B cell (primary cell): ENCODE measurements around the gene SHC3. TPM values are rescaled to one million over a fixed set of nuclear protein-coding genes. Genes with fewer than 3 reads are reported as not detected.

ENCODE experiments used
- ATAC-seq: fragments of 200-7000 bp; cut with Tn5 transposase; one replicate; pipeline ENCODE4 v1.10.0; 2021; ENCODE audit warnings: low read depth, mild to moderate bottlenecking, moderate number of reproducible peaks, moderate library complexity
- CTCF ChIA-PET: fragments of 350-600 bp; sonication (Branson Sonifier 250); formaldehyde crosslinking; loops from one replicate; lab custom pipeline; 2021; ENCODE audit warnings: antibody characterized with exemption, inconsistent platforms; lab: Charles Lee
- POLR2A ChIA-PET: fragments of 350-600 bp; sonication (Branson Sonifier 250); formaldehyde crosslinking; loops from one replicate; lab custom pipeline; 2021; ENCODE audit warnings: antibody characterized with exemption; lab: Charles Lee
- DNase-seq: peaks from one replicate; pipeline ENCODE4 v3.0.0; 2013
- H2AFZ ChIP-seq: 2 replicates; pipeline ENCODE4 v1.6.1; 2012; ENCODE audit warnings: mild to moderate bottlenecking, low read depth, low read length; ENCODE audit not compliant: insufficient read depth, poor library complexity, severe bottlenecking
- H3K27ac ChIP-seq, 2 donors: 1 replicate in 1 of 2; 2 replicates in 1 of 2; pipeline ENCODE4 v1.5.1; 2012 to 2013; ENCODE audit warnings: low read length in 2 of 2, mild to moderate bottlenecking in 2 of 2, moderate library complexity in 1 of 2
- H3K27me3 ChIP-seq, 4 experiments: fragments of 200-600 bp in 1 of 4; sonication (generic) in 1 of 4; replicated peaks in 1 of 4; 1 replicate in 2 of 4; 2 replicates in 2 of 4; pipeline versions ENCODE4 v1.6.1 to v1.7.0; 2013 to 2016; ENCODE audit warnings: low read length in 3 of 4, mild to moderate bottlenecking in 2 of 4, mixed read lengths in 1 of 4, moderate library complexity in 1 of 4; ENCODE audit not compliant: insufficient read depth in 4 of 4, control insufficient read depth in 3 of 4; ENCODE audit errors: control extremely low read depth in 1 of 4
- H3K36me3 ChIP-seq, 2 experiments: replicated peaks in 1 of 2; 1 replicate in 1 of 2; 2 replicates in 1 of 2; pipeline versions ENCODE4 v1.6.1 to v1.7.1; 2013; ENCODE audit warnings: low read length in 1 of 2; ENCODE audit not compliant: insufficient read depth in 2 of 2, control insufficient read depth in 1 of 2; ENCODE audit errors: control extremely low read depth in 1 of 2, extremely low read depth in 1 of 2
- H3K4me1 ChIP-seq, 2 donors: fragments of 200-600 bp in 1 of 2; sonication (generic) in 1 of 2; 1 replicate in 1 of 2; 2 replicates in 1 of 2; pipeline versions ENCODE4 v1.5.1 to v1.6.1; 2013 to 2017; ENCODE audit warnings: low read length in 2 of 2; ENCODE audit not compliant: control insufficient read depth in 2 of 2, insufficient read depth in 2 of 2
- H3K4me2 ChIP-seq: replicated peaks from 2 replicates; pipeline ENCODE3; 2012; ENCODE audit warnings: mild to moderate bottlenecking, low read depth, low read length; ENCODE audit not compliant: poor library complexity, severe bottlenecking
- H3K4me3 ChIP-seq, 5 experiments: fragments of 200-600 bp in 1 of 5; sonication (generic) in 1 of 5; 1 replicate in 3 of 5; 2 replicates in 2 of 5; pipeline versions ENCODE4 v1.5.1 to v1.7.0; 2011 to 2016; ENCODE audit warnings: low read length in 4 of 5, mild to moderate bottlenecking in 4 of 5, low read depth in 2 of 5, control low read depth in 1 of 5, moderate library complexity in 1 of 5; ENCODE audit not compliant: insufficient read depth in 1 of 5; ENCODE audit errors: control extremely low read depth in 1 of 5, extremely low read depth in 1 of 5
- H3K79me2 ChIP-seq: fragments of 200-600 bp; sonication (generic); one replicate; pipeline ENCODE4 v1.6.0; 2016; ENCODE audit warnings: low read length; ENCODE audit not compliant: control insufficient read depth, insufficient read depth
- H3K9ac ChIP-seq: fragments of 200-600 bp; sonication (generic); 2 replicates; pipeline ENCODE4 v1.6.1; 2017; ENCODE audit warnings: mild to moderate bottlenecking, low read length, moderate library complexity
- H3K9me3 ChIP-seq, 3 donors: one replicate each; pipeline versions ENCODE4 v1.6.1 to v1.7.1; 2013; ENCODE audit warnings: low read length in 2 of 3; ENCODE audit not compliant: control insufficient read depth in 2 of 3, insufficient read depth in 1 of 3; ENCODE audit errors: control extremely low read depth in 1 of 3
- H4K20me1 ChIP-seq: 2 replicates; pipeline ENCODE4 v1.6.0; 2012; ENCODE audit warnings: mild to moderate bottlenecking, low read length; ENCODE audit not compliant: insufficient read depth, control insufficient read depth, poor library complexity, severe bottlenecking
- H3K27ac Mint-ChIP-seq: one replicate; pipeline ENCODE4 v1.8.0; 2021; ENCODE audit warnings: mixed read lengths
- H3K27me3 Mint-ChIP-seq: one replicate; pipeline ENCODE4 v1.8.0; 2021; ENCODE audit warnings: mixed read lengths
- H3K4me1 Mint-ChIP-seq: one replicate; pipeline ENCODE4 v1.8.0; 2021; ENCODE audit warnings: mixed read lengths
- H3K4me3 Mint-ChIP-seq: one replicate; pipeline ENCODE4 v1.8.0; 2021; ENCODE audit warnings: mixed read lengths
- H3K9me3 Mint-ChIP-seq: one replicate; pipeline ENCODE4 v1.8.0; 2022; ENCODE audit warnings: mixed read lengths; ENCODE audit not compliant: insufficient read depth
- EZH2 ChIP-seq: IDR thresholded peaks from 2 replicates; pipeline ENCODE4 v1.6.1; 2012; ENCODE audit warnings: borderline replicate concordance, low read depth, mild to moderate bottlenecking, moderate library complexity, low read length; ENCODE audit not compliant: insufficient read depth, poor library complexity, severe bottlenecking
- WGBS: methylation state at CpG from one replicate; pipeline ENCODE4 v1.1.5; 2013; ENCODE audit warnings: missing lambda C conversion rate; ENCODE audit not compliant: insufficient coverage; 5-methylcytosine and 5-hydroxymethylcytosine counted together
- intact Hi-C: fragments of 100-400 bp; cut with micrococcal nuclease; formaldehyde crosslinking; loops from one replicate; pipeline ENCODE4 v1.10.0; 2022
- polyA plus RNA-seq: library from polyadenylated mRNA; depleted of rRNA; stranded (reverse); fragments of >200 nt; gene quantifications from 2 replicates; pipeline ENCODE4 v1.2.3, GENCODE V29; 2012
- total RNA-seq, 2 donors: library from RNA; stranded (reverse); fragments of 120-200 nt in 1 of 2; gene quantifications; 1 replicate in 1 of 2; 2 replicates in 1 of 2; pipeline versions ENCODE4 v1.2.3 to v1.2.4, GENCODE V29; 2013 to 2022
- TF ChIP-seq, protein P1 (sequence below): fragments of 200-600 bp; IDR thresholded peaks from one replicate; pipeline ENCODE4 v1.8.0; 2022; ENCODE audit warnings: antibody characterized with exemption, mild to moderate bottlenecking

SHC3 gene
- total and polyA plus RNA-seq, 2 donors (not counting 1 experiment from before 2014, with no cell fraction given): 0.03 TPM; not detected in 1

DNA sequence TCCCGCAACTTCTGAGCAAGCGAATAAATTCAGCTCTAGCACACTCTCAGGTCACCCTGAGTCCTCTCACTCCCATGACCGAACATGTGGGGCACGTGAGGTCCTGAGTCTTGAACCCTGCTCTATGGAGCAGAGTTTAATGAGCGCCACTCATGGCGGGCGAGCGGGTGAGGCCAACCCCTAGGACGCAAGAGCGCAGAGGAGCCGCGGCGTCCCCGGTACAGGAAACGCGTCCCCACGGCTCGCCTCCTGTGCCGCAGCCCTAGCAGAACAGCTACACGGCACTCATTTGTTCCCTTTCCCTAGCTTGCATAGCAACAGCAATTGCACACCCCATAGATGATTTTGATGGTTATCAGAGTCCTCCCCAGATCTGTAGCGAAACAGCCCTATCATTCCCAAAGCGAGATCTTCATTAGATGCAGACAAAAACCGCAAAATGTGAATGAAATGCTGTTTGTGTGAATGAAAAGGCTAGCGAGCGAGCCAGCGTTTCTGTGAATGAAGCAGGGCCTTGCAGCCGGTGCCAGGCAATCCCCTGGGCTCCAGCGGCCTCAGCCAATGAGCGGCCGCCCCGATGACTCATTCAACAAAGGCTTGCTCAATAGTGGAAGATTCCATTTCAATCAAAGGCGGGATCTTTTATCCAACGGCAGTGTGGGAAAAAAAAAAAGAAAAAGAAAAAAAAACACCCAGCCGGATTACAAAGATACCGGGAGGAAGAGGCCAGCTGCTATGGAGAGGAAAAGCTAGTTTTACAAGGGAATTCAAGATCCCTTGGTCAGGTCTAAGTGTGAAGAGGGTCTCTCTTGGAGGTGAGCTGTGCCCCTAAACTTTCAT, 1.5 kb upstream of the SHC3 start:
- no peaks in the 10 kb centered on the region for H3K9me3 ChIP-seq
- no peak for TF ChIP-seq EZH2
- TF ChIP-seq, protein P1, sequence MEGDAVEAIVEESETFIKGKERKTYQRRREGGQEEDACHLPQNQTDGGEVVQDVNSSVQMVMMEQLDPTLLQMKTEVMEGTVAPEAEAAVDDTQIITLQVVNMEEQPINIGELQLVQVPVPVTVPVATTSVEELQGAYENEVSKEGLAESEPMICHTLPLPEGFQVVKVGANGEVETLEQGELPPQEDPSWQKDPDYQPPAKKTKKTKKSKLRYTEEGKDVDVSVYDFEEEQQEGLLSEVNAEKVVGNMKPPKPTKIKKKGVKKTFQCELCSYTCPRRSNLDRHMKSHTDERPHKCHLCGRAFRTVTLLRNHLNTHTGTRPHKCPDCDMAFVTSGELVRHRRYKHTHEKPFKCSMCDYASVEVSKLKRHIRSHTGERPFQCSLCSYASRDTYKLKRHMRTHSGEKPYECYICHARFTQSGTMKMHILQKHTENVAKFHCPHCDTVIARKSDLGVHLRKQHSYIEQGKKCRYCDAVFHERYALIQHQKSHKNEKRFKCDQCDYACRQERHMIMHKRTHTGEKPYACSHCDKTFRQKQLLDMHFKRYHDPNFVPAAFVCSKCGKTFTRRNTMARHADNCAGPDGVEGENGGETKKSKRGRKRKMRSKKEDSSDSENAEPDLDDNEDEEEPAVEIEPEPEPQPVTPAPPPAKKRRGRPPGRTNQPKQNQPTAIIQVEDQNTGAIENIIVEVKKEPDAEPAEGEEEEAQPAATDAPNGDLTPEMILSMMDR: no peak
- no peak overlapping the region for H3K27ac ChIP-seq
- H3K9me3 Mint-ChIP-seq: no peaks in the 10 kb centered on the region
- peaks cover 0 to 55% (median 33%) of the 10 kb centered on the region in 4 experiments for H3K27me3 ChIP-seq
- ChIA-PET POLR2A (no interaction called here), CTCF (no interaction called here)
- H3K4me1 ChIP-seq: peaks cover 21 to 27% of the 10 kb centered on the region in 2 donors
- ATAC-seq (peak; percentile 41), DNase-seq (peak; percentile 34)
- H3K4me1 Mint-ChIP-seq: peaks cover 11% of the 10 kb centered on the region
- WGBS: 3% methylated on average over 31 of the region's 35 CpGs
- peak overlapping the region in 3 of 5 experiments; percentile 5 to 28 (median 15) for H3K4me3 ChIP-seq
- intact Hi-C loops: no loop called here
- H2AFZ ChIP-seq: peak overlapping the region; percentile 49
- H3K4me3 Mint-ChIP-seq: peak overlapping the region; percentile 55
- H3K36me3 ChIP-seq: no peaks in the 10 kb centered on the region
- H3K4me2 ChIP-seq: peak overlapping the region; percentile 56
- peaks cover 58% of the 10 kb centered on the region for H3K27me3 Mint-ChIP-seq
- no peaks in the 10 kb centered on the region for H3K79me2 ChIP-seq
- H4K20me1 ChIP-seq: no peaks in the 10 kb centered on the region
- no peak overlapping the region for H3K27ac Mint-ChIP-seq
- peak overlapping the region; percentile 28 for H3K9ac ChIP-seq

DNA sequence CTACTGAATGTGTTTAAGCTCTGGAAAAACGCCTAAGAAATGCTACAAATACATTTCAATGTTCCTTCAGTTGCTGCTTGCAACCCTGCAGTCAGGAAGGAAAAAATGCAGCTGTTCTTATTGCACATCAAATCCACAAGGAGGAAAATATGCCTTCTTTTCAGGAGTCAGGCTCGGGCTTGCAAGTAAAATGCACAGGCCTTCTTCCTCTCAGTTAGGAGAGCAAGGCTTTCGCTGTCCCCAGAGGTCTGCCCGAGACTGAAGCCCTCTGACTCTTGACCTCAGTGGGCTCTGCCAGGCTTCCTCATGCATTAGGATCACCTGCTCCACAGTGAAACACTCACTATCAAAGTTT, 899 bp upstream of the SHC3 start:
- H3K27me3 Mint-ChIP-seq: peaks cover 55% of the 10 kb centered on the region
- Histone ChIP-seq H3K4me3 (peak overlapping the region in 3 of 5 experiments; percentile 5 to 28 (median 15)), H3K4me2 (peak overlapping the region; percentile 56), H3K9me3 (no peaks in the 10 kb centered on the region), H3K36me3 (no peaks in the 10 kb centered on the region), H2AFZ (peak overlapping the region; percentile 49), H3K4me1 (peaks cover 21 to 27% of the 10 kb centered on the region in 2 donors), H3K9ac (peak overlapping the region; percentile 28), H4K20me1 (no peaks in the 10 kb centered on the region), H3K27ac (no peak overlapping the region), H3K79me2 (no peaks in the 10 kb centered on the region), H3K27me3 (peaks cover 0 to 53% (median 33%) of the 10 kb centered on the region in 4 experiments)
- intact Hi-C loops: no loop called here
- POLR2A ChIA-PET: no interaction called here
- H3K4me3 Mint-ChIP-seq: peak overlapping the region; percentile 55
- CTCF ChIA-PET: no interaction called here
- WGBS: 39% methylated on average over 4 of the region's 4 CpGs
- H3K4me1 Mint-ChIP-seq: peaks cover 11% of the 10 kb centered on the region
- no peak overlapping the region for H3K27ac Mint-ChIP-seq
- no peaks in the 10 kb centered on the region for H3K9me3 Mint-ChIP-seq
- DNase-seq (no peak), ATAC-seq (no peak)
- TF ChIP-seq, protein P1: no peak
- TF ChIP-seq EZH2: no peak
